Ishikawa (cell line): ENCODE measurements around the gene HSD17B1.

Experiments used
- CEBPB ChIP-seq: IDR thresholded peaks from 2 replicates; pipeline ENCODE4 v1.6.1; 2012
- CREB1 ChIP-seq: IDR thresholded peaks from 2 replicates; pipeline ENCODE4 v1.6.1; 2012; ENCODE audit warnings: low read depth
- EGR1 ChIP-seq: IDR thresholded peaks from 2 replicates; pipeline ENCODE4 v1.6.1; 2012
- EP300 ChIP-seq: IDR thresholded peaks from 2 replicates; pipeline ENCODE4 v1.6.1; 2012; ENCODE audit warnings: borderline replicate concordance
- FOXM1 ChIP-seq: IDR thresholded peaks from 2 replicates; pipeline ENCODE4 v1.6.1; 2012; ENCODE audit warnings: low read depth, borderline replicate concordance
- MAX ChIP-seq: IDR thresholded peaks from 2 replicates; pipeline ENCODE4 v1.6.1; 2012
- NFIC ChIP-seq: IDR thresholded peaks from 2 replicates; pipeline ENCODE4 v1.6.1; 2012
- RAD21 ChIP-seq: IDR thresholded peaks from 2 replicates; pipeline ENCODE4 v1.6.1; 2012; ENCODE audit warnings: low read depth
- TAF1 ChIP-seq: IDR thresholded peaks from 2 replicates; pipeline ENCODE4 v1.6.1; 2012; ENCODE audit warnings: low read depth, mild to moderate bottlenecking
- TCF12 ChIP-seq: IDR thresholded peaks from 2 replicates; pipeline ENCODE4 v1.6.1; 2012; ENCODE audit warnings: low read depth
- TEAD4 ChIP-seq: IDR thresholded peaks from 2 replicates; pipeline ENCODE4 v1.6.1; 2012
- YY1 ChIP-seq: IDR thresholded peaks from 2 replicates; pipeline ENCODE4 v1.6.1; 2012; ENCODE audit warnings: low read depth
- ZBTB7A ChIP-seq: IDR thresholded peaks from 2 replicates; pipeline ENCODE4 v1.6.1; 2012; ENCODE audit warnings: low read depth
- TF ChIP-seq, protein P1 (sequence below): IDR thresholded peaks from 2 replicates; pipeline ENCODE4 v1.6.1; 2012; ENCODE audit warnings: low read depth, mild to moderate bottlenecking
- TF ChIP-seq, protein P2 (sequence below): IDR thresholded peaks from 2 replicates; pipeline ENCODE4 v1.6.1; 2012

Gene HSD17B1

DNA sequence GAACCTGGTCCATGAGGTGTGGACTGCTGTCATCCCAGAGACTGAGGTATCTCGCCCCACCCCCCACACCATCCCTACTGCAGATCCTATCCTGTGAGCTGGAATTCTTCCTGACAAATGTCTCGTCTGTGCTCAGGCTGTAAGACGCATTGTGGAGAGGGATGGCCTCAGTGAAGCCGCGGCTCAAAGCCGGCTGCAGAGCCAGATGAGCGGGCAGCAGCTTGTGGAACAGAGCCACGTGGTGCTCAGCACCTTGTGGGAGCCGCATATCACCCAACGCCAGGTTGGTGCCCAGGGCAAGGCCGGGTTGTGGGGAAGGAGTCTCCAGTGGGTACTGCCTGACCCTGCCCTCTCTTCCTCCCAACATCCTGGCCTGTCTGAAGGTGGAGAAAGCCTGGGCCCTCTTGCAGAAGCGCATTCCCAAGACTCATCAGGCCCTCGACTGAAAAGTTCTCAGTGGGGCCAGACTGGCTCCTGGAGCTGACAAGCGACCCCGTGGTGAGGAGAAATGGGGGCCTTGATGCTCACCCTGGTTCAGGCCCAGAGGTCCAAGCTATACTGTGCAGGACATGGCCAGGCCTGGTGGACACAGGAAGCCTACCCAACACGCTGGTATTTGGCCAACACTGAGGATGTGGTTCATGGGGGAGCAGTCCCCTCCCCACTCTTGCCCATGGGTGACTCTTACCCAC lies 12.9 kb downstream of the HSD17B1 start:
- TF ChIP-seq CREB1: no peak
- TF ChIP-seq ZBTB7A: no peak

- TF ChIP-seq EGR1 (no peak), RAD21 (no peak), YY1 (peak; percentile 87; the same call in 1 of the 2 replicates), TAF1 (no peak)
These were observed 13.6 kb downstream of the HSD17B1 start for GRCh38 chr17:42566215-42566882.

GRCh38 chr17:42566883-42567573 lies 14.3 kb downstream of the HSD17B1 start, which contains the start of gene MLX:
Gene MLX (plus strand): TSS chr17:42567100. CDS start chr17:42567125, 25 bp downstream.
- no peak for TF ChIP-seq CREB1
- TF ChIP-seq FOXM1: no peak
- peak; percentile 59; the same call in 1 of the 2 replicates for TF ChIP-seq MAX
- peak; percentile 85 for TF ChIP-seq ZBTB7A
- TF ChIP-seq TAF1: peak; percentile 84
- TF ChIP-seq, protein P1, sequence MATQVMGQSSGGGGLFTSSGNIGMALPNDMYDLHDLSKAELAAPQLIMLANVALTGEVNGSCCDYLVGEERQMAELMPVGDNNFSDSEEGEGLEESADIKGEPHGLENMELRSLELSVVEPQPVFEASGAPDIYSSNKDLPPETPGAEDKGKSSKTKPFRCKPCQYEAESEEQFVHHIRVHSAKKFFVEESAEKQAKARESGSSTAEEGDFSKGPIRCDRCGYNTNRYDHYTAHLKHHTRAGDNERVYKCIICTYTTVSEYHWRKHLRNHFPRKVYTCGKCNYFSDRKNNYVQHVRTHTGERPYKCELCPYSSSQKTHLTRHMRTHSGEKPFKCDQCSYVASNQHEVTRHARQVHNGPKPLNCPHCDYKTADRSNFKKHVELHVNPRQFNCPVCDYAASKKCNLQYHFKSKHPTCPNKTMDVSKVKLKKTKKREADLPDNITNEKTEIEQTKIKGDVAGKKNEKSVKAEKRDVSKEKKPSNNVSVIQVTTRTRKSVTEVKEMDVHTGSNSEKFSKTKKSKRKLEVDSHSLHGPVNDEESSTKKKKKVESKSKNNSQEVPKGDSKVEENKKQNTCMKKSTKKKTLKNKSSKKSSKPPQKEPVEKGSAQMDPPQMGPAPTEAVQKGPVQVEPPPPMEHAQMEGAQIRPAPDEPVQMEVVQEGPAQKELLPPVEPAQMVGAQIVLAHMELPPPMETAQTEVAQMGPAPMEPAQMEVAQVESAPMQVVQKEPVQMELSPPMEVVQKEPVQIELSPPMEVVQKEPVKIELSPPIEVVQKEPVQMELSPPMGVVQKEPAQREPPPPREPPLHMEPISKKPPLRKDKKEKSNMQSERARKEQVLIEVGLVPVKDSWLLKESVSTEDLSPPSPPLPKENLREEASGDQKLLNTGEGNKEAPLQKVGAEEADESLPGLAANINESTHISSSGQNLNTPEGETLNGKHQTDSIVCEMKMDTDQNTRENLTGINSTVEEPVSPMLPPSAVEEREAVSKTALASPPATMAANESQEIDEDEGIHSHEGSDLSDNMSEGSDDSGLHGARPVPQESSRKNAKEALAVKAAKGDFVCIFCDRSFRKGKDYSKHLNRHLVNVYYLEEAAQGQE: no peak
- TF ChIP-seq TEAD4: peak; percentile 65; the same call in 1 of the 2 replicates
- TF ChIP-seq YY1: peak; percentile 8; the same call in 1 of the 2 replicates
- TF ChIP-seq RAD21: no peak
- TF ChIP-seq CEBPB: no peak
- peak; percentile 97 for TF ChIP-seq NFIC
- TF ChIP-seq, protein P2, sequence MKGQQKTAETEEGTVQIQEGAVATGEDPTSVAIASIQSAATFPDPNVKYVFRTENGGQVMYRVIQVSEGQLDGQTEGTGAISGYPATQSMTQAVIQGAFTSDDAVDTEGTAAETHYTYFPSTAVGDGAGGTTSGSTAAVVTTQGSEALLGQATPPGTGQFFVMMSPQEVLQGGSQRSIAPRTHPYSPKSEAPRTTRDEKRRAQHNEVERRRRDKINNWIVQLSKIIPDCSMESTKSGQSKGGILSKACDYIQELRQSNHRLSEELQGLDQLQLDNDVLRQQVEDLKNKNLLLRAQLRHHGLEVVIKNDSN: peak; percentile 99
- no peak; the same call in 1 of the 2 replicates for TF ChIP-seq TCF12
- peak; percentile 13; the same call in 1 of the 2 replicates for TF ChIP-seq EP300
- TF ChIP-seq EGR1: peak; percentile 32; the same call in 1 of the 2 replicates

GRCh38 chr17:42568341-42569111 lies 15.8 kb downstream of the HSD17B1 start:
- TF ChIP-seq TCF12 (no peak), MAX (no peak), NFIC (no peak), TAF1 (no peak), FOXM1 (no peak), EGR1 (no peak), CEBPB (no peak), RAD21 (no peak), YY1 (no peak), EP300 (no peak), TEAD4 (no peak), ZBTB7A (no peak)
- TF ChIP-seq, protein P1: no peak

GRCh38 chr17:42571435-42572225 lies 18.9 kb downstream of the HSD17B1 start:
- no peak for TF ChIP-seq CREB1
- peak; percentile 70 for TF ChIP-seq NFIC
